ENCODE measurements around the gene GRIP2.

Gene GRIP2

DNA sequence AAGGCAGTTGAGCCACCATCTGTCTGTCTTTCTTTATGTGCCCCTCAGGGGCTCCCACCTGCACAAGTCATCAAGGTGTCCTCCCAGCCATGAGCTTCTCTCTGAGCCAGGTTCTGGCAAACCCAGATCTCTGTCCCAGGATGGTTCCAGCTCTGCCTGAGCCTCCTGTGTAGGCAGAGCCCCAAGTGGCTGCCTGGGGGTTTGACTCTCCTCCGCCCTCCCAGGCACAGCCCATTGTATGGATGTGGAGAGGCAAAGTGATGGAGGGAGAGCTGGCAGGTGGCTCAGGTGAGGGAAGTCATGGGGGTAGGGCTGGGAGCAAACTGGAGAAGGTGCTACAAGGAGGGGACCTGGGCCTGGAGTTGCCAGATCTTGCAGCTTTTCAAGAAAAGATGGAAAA lies 56.9 kb downstream of the GRIP2 start:
- no peak for DNase-seq (ENCODE audit: low spot score)

GRCh38 chr3:14482271-14482721 lies 57.8 kb downstream of the GRIP2 start:
- DNase-seq (ENCODE audit: low spot score): no peak

DNA sequence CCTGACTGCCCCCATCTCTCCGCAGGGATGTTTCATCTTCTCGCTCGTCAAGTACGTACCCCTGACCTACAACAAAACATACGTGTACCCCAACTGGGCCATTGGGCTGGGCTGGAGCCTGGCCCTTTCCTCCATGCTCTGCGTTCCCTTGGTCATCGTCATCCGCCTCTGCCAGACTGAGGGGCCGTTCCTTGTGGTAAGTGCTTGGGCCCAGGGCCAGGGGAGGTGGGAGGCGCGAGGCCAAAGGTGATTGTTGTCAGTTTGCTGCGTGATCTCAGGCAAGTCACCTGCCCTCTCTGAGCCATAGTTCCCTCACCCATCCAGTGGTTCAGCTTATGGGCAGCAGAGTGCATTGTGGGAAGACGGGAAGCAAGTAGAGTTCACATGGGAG lies 58.5 kb downstream of the GRIP2 start:
- no peak for DNase-seq (ENCODE audit: low spot score)

GRCh38 chr3:14481018-14481645 lies 59.0 kb downstream of the GRIP2 start:
- DNase-seq (ENCODE audit: low spot score): no peak

DNA sequence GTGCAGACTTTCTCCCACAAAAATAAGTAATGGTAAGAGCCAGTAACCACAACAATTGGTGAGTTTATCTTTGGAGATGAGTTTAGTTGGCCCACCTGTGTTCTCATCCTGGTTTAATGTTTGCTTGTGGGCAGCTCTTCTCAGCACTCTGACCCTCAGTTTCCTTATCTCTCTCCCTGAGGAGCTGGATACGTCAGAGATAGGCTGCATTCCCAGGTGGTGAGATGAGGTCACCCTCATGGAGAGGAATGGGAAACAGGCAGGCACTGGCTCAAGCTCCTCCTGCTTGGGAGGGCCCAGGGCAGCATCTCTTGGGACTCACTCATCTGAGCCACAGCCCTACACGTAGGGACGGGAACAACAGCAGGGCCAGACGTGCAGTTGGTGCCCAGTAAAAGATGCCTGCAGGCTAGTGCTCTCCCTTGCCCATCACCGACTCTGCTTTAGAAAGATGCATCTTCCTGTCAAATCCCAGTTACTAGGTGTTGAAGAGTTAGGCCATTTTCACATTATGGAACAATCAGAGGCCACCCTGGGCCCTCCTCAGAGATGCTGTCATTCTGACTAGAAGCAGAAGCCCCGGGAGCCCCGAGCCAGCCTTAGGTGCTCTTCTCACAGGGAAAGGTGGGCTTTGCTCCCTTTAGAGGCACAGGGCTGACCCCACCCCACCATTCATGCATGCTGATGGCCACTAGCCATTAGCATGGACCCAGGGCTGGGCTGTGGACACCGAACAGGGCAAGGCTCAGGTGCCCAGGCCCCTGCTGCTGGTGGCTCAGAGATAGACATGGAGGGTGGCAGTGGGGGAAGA lies 59.7 kb downstream of the GRIP2 start:
- DNase-seq (ENCODE audit: low spot score): no peak

GRCh38 chr3:14479591-14479990 lies 60.6 kb downstream of the GRIP2 start:
- DNase-seq (ENCODE audit: low spot score): no peak

- no peak for DNase-seq (ENCODE audit: low spot score)
Observed at GRCh38 chr3:14478956-14479550, 61.1 kb downstream of the GRIP2 start.

- no peak for DNase-seq (ENCODE audit: low spot score)
Observed at GRCh38 chr3:14477311-14477935, 62.7 kb downstream of the GRIP2 start.

DNA sequence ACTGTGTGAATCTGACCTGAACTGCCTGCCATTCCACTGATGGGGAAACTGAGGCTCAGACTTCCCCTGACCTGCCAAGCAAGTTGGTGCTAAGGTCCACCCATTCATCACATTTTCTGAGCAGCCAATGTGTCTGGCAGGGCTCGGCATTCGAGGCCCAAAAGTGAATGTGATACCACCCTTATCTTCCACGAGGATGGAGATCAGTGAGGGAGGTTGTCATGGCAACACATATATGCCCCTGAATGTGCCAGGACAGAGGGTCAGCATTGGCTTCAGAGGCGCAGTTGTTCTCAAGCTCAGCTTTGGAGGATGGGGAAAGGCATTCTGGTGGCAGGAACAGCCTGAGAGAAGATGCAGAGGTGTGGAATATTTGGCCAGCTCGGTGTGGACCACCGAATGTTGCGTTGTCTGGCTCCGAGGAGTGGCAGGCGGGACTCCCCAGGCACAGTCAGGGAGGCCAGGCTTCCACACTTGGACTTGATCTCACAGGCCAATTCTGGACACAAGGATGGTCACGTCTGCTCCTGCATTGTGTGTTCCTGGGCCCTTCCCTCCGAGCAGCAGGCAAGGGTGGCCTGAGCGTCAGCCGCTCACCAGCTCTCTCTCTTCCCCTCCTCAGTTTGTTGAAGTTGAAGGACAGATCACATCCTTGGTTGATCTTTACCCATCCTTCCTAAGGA lies 63.4 kb downstream of the GRIP2 start:
- DNase-seq (ENCODE audit: low spot score): no peak

- DNase-seq (ENCODE audit: low spot score): no peak
Observed at GRCh38 chr3:14475621-14476020, 64.5 kb downstream of the GRIP2 start.

DNA sequence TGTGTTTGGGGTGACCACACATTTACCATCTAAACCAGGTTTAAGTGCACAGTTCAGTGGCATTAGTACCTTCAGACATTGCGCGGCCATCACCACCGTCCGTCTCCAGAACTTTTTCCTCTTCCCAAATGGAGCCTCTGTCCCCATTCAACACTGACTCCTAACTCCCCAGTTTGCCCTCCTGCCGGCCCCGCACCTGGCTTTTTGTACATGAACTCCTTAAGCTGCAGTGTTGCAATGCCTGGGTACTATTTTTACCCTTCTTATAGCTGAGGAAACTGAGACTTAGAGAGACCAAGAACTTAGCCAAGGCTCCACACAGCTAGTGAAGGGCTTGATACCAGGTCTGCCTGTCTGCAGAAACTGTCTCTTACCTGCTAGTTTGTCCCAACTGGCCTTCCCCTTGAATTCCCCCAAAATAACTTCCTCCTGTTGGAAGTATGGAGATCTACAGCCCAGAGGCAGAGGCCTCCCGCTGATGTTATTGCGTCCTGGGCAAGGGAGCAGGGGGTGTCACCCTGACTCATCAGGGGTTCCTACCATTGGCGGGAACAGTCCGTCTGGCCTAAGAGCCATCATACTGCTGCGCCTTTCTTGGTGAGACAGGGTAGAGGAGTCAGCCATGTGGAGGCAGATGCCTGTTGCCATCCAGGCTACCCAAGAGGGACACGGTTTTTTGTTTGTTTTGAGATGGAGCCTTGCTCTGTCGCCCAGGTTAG lies 65.6 kb downstream of the GRIP2 start:
- no peak for DNase-seq (ENCODE audit: low spot score)

GRCh38 chr3:14473411-14473891 lies 66.7 kb downstream of the GRIP2 start:
- DNase-seq (ENCODE audit: low spot score): no peak

GRCh38 chr3:14472471-14473351 lies 67.4 kb downstream of the GRIP2 start:
- DNase-seq (ENCODE audit: low spot score): no peak

DNA sequence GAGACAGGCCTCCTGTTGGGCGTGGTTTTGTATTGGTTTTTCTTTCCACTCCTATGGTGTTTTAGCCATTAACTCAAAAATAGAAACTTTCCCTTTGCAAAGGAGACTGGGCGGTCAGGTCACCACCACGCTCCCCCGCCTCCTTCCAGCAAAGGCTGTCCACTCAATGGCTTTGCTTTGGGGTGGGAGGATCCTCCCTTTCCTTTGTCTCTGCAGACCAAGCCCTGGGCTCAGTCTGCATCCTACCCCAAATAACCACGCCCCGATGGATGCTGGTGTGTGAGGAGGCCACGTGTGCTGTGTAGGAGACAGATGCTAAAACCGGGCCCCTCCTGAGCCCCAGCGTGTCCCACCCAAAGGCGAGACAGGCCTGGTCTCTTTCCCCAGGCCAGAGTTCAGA lies 68.5 kb downstream of the GRIP2 start:
- DNase-seq (ENCODE audit: low spot score): no peak

GRCh38 chr3:14471016-14471415 lies 69.1 kb downstream of the GRIP2 start:
- DNase-seq (ENCODE audit: low spot score): no peak

GRCh38 chr3:14470461-14470860 lies 69.7 kb downstream of the GRIP2 start:
- DNase-seq (ENCODE audit: low spot score): no peak

GRCh38 chr3:14468621-14468981 lies 71.5 kb downstream of the GRIP2 start:
- DNase-seq (ENCODE audit: low spot score): no peak

DNA sequence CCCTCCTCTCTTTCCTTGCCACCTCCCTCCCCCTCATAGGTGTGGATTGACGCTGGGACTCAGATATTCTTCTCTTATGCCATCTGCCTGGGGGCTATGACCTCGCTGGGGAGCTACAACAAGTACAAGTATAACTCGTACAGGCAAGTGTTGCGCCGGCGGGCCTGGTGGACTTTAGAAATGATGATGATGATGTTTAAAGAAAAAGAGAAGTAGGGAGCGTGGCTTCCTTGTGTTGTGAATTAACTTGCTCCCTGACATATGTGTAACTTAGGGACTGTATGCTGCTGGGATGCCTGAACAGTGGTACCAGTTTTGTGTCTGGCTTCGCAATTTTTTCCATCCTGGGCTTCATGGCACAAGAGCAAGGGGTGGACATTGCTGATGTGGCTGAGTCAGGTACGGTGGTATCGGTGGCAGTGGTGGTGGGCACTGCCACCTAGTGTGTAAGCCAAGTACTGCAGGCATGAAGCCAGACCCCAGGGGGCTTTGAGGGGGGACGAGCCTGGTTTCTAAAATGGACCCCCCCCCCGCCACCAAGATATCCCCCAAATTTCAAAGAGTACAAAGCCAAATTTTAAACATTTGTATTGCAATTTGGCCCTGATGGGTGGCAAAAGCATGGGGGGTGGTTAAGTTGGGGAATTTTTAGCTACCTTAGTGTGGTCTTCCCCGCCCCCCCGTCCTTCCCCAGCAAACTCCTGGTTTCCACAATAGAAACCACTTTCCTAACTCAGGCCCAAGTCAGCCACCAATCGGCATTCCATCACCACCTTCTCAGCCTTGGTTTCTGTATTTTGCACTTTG lies 72.1 kb downstream of the GRIP2 start:
- DNase-seq (ENCODE audit: low spot score): no peak

DNA sequence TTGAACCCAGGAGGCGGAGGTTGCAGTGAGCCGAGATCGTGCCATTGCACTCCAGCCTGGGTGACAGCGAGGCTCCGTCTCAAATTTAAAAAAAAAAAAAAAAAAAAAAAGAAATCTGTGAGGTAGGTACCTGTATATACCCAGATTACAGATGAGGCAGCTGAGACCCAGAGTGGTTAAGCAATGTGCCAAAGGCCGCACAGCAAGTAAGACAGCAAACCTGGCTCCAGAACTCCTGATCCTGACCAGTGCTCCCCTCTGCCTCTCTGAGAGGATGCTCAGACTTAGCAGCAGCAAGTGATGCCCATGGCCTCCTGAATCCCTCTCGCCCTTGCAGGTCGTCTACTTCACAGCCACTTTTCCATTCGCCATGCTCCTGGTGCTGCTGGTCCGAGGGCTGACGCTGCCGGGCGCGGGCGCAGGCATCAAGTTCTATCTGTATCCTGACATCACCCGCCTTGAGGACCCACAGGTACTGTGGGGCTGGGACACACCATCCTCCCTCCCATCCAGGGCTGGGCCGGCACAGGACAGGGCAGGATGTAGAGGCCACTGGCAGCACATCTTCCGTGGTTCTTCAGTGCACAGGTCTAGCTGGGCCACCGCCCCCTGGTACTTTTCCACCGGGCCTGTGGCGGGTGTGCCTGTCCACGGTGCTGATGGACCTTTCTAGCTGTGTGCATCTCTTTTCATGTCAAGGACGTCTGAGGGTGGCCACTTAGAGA lies 73.8 kb downstream of the GRIP2 start:
- no peak for DNase-seq (ENCODE audit: low spot score)
